IMR-90 (cell line): Measurements from ENCODE around the gene USP40. TPM values are rescaled to one million over a fixed set of nuclear protein-coding genes. Genes with fewer than 3 reads are reported as not detected.

ENCODE experiments used
- ATAC-seq: fragments of 200-7000 bp; cut with Tn5 transposase; 2 replicates; pipeline ENCODE4 v1.9.1; 2020; ENCODE audit warnings: low read depth, mild to moderate bottlenecking, moderate library complexity
- BruUV-seq: library from RNA; stranded (reverse); fragments of 400-500 nt; replicated peaks from 2 replicates; lab custom pipeline; 2021; lab: Mats Ljungman, UMichigan
- CTCF ChIA-PET: fragments of 300-600 bp; formaldehyde crosslinking; extraction: SDS; loops from one replicate; lab custom pipeline; 2021; ENCODE audit warnings: antibody characterized with exemption; lab: Yijun Ruan, JAX
- POLR2A ChIA-PET: fragments of 300-600 bp; sonication (Branson Sonifier 250); formaldehyde crosslinking; loops from one replicate; lab custom pipeline; 2022; ENCODE audit warnings: antibody characterized with exemption; ENCODE audit not compliant: unreplicated experiment; lab: Charles Lee
- DNase-seq: peaks from one replicate; pipeline ENCODE4 v3.0.0; 2013
- H2AFZ ChIP-seq: replicated peaks from 2 replicates; pipeline ENCODE3; 2013; ENCODE audit warnings: low read length, mild to moderate bottlenecking; ENCODE audit not compliant: poor library complexity
- H2AK5ac ChIP-seq: 2 replicates; pipeline ENCODE4 v1.6.1; 2013; ENCODE audit warnings: low read depth, low read length, inconsistent platforms
- H2AK9ac ChIP-seq: replicated peaks from 2 replicates; pipeline ENCODE3; 2013; ENCODE audit warnings: mild to moderate bottlenecking, low read depth, low read length, moderate library complexity; ENCODE audit not compliant: poor library complexity
- H2BK120ac ChIP-seq: 2 replicates; pipeline ENCODE4 v1.6.1; 2013; ENCODE audit warnings: low read depth, low read length, inconsistent platforms
- H2BK15ac ChIP-seq: 3 replicates; pipeline ENCODE4 v1.6.1; 2013; ENCODE audit warnings: low read depth, low read length, inconsistent platforms
- H2BK20ac ChIP-seq: 2 replicates; pipeline ENCODE4 v1.6.1; 2013; ENCODE audit warnings: low read depth, mild to moderate bottlenecking, inconsistent platforms, low read length, moderate library complexity
- H2BK5ac ChIP-seq: 2 replicates; pipeline ENCODE4 v1.6.1; 2013; ENCODE audit warnings: mild to moderate bottlenecking, low read depth, low read length, inconsistent platforms; ENCODE audit not compliant: poor library complexity, severe bottlenecking
- H3K14ac ChIP-seq: replicated peaks from 2 replicates; pipeline ENCODE4 v1.6.1; 2013; ENCODE audit warnings: low read depth, low read length, inconsistent platforms
- H3K18ac ChIP-seq: 2 replicates; pipeline ENCODE4 v1.6.1; 2013; ENCODE audit warnings: low read depth, low read length, control low read depth
- H3K23ac ChIP-seq: 2 replicates; pipeline ENCODE4 v1.6.1; 2013; ENCODE audit warnings: low read depth, low read length, inconsistent platforms
- H3K27ac ChIP-seq: 2 replicates; pipeline ENCODE4 v1.5.1; 2013; ENCODE audit warnings: mild to moderate bottlenecking, control low read depth, low read length; ENCODE audit not compliant: insufficient read depth
- H3K27me3 ChIP-seq: 2 replicates; pipeline ENCODE4 v1.6.1; 2013; ENCODE audit warnings: low read length; ENCODE audit not compliant: control insufficient read depth, insufficient read depth
- H3K36me3 ChIP-seq: 2 replicates; pipeline ENCODE4 v1.6.1; 2013; ENCODE audit warnings: low read length, mixed read lengths; ENCODE audit not compliant: control insufficient read depth, insufficient read depth
- H3K4ac ChIP-seq: 2 replicates; pipeline ENCODE4 v1.6.1; 2013; ENCODE audit warnings: low read depth, low read length, inconsistent platforms
- H3K4me1 ChIP-seq: 2 replicates; pipeline ENCODE4 v1.6.1; 2013; ENCODE audit warnings: low read length, mixed read lengths; ENCODE audit not compliant: control insufficient read depth, insufficient read depth
- H3K4me2 ChIP-seq: 2 replicates; pipeline ENCODE4 v1.6.1; 2013; ENCODE audit warnings: low read depth, mild to moderate bottlenecking, control low read depth, low read length, moderate library complexity
- H3K4me3 ChIP-seq: 2 replicates; pipeline ENCODE4 v1.5.1; 2013; ENCODE audit warnings: low read depth, mild to moderate bottlenecking, control low read depth, low read length, moderate library complexity; ENCODE audit not compliant: insufficient read depth
- H3K56ac ChIP-seq: 2 replicates; pipeline ENCODE4 v1.6.1; 2013; ENCODE audit warnings: low read length, inconsistent platforms; ENCODE audit not compliant: insufficient read depth; ENCODE audit errors: extremely low read depth
- H3K79me1 ChIP-seq, 2 experiments: 2 replicates each; pipeline ENCODE4 v1.6.1; 2013; ENCODE audit warnings: low read length in 2 of 2, inconsistent platforms in 1 of 2, low read depth in 1 of 2
- H3K9ac ChIP-seq: 2 replicates; pipeline ENCODE4 v1.6.1; 2013; ENCODE audit warnings: low read depth, low read length, control low read depth
- H3K9me1 ChIP-seq: 2 replicates; pipeline ENCODE4 v1.6.1; 2013; ENCODE audit warnings: low read length, inconsistent platforms; ENCODE audit not compliant: insufficient read depth
- H3K9me3 ChIP-seq: 2 replicates; pipeline ENCODE4 v1.6.1; 2013; ENCODE audit warnings: low read length; ENCODE audit not compliant: control insufficient read depth, insufficient read depth
- H4K20me1 ChIP-seq: 2 replicates; pipeline ENCODE4 v1.6.1; 2013; ENCODE audit warnings: low read length, inconsistent platforms; ENCODE audit not compliant: insufficient read depth
- H4K5ac ChIP-seq: 2 replicates; pipeline ENCODE4 v1.6.1; 2013; ENCODE audit warnings: mild to moderate bottlenecking, low read depth, low read length, control low read depth
- H4K8ac ChIP-seq, 2 experiments: 2 replicates each; pipeline ENCODE4 v1.6.1; 2013; ENCODE audit warnings: low read depth in 2 of 2, low read length in 2 of 2, control low read depth in 1 of 2, inconsistent platforms in 1 of 2
- H4K91ac ChIP-seq: 2 replicates; pipeline ENCODE4 v1.6.1; 2013; ENCODE audit warnings: low read depth, low read length, inconsistent platforms; ENCODE audit not compliant: insufficient read depth
- BHLHE40 ChIP-seq: fragments of 150-350 bp; IDR thresholded peaks from 2 replicates; pipeline ENCODE4 v1.6.1; 2016; ENCODE audit warnings: mild to moderate bottlenecking, low read depth, low read length
- CEBPB ChIP-seq: IDR thresholded peaks from 2 replicates; pipeline ENCODE4 v1.6.1; 2012; ENCODE audit warnings: low read depth, low read length, improper control_type of control experiment
- CHD1 ChIP-seq: IDR thresholded peaks from 2 replicates; pipeline ENCODE4 v1.6.1; 2012; ENCODE audit warnings: low read depth, low read length, improper control_type of control experiment
- CTCF ChIP-seq: conservative IDR thresholded peaks from 2 replicates; pipeline ENCODE4 v1.5.1; 2012; ENCODE audit warnings: mild to moderate bottlenecking, low read depth, low read length, improper control_type of control experiment
- FOS ChIP-seq: fragments of 150-350 bp; IDR thresholded peaks from 2 replicates; pipeline ENCODE4 v1.6.1; 2016; ENCODE audit warnings: low read depth, low read length
- MAFK ChIP-seq: IDR thresholded peaks from 2 replicates; pipeline ENCODE4 v1.6.1; 2012; ENCODE audit warnings: low read depth, low read length, improper control_type of control experiment
- MAZ ChIP-seq: IDR thresholded peaks from 2 replicates; pipeline ENCODE4 v1.6.1; 2012; ENCODE audit warnings: low read depth, mild to moderate bottlenecking, low read length, improper control_type of control experiment, moderate library complexity, borderline replicate concordance
- MXI1 ChIP-seq: IDR thresholded peaks from 2 replicates; pipeline ENCODE4 v1.6.1; 2012; ENCODE audit warnings: low read depth, mild to moderate bottlenecking, low read length, moderate library complexity, borderline replicate concordance
- NFE2L2 ChIP-seq: fragments of 150-350 bp; IDR thresholded peaks from 2 replicates; pipeline ENCODE4 v1.6.1; 2016; ENCODE audit warnings: low read depth, mild to moderate bottlenecking, low read length
- POLR2A ChIP-seq: IDR thresholded peaks from 2 replicates; pipeline ENCODE4 v1.6.1; 2012; ENCODE audit warnings: mild to moderate bottlenecking, low read depth, low read length
- RAD21 ChIP-seq: IDR thresholded peaks from 2 replicates; pipeline ENCODE4 v1.6.1; 2012; ENCODE audit warnings: low read length, improper control_type of control experiment
- RCOR1 ChIP-seq: IDR thresholded peaks from 2 replicates; pipeline ENCODE4 v1.6.1; 2012; ENCODE audit warnings: mild to moderate bottlenecking, low read length, improper control_type of control experiment; ENCODE audit not compliant: insufficient replicate concordance
- RFX5 ChIP-seq: IDR thresholded peaks from 2 replicates; pipeline ENCODE4 v1.8.0; 2012; ENCODE audit warnings: low read depth, mild to moderate bottlenecking, low read length, moderate library complexity
- SMC3 ChIP-seq: fragments of 150-350 bp; IDR thresholded peaks from 2 replicates; pipeline ENCODE4 v1.6.1; 2016; ENCODE audit warnings: low read depth, mild to moderate bottlenecking, antibody characterized with exemption, low read length, moderate library complexity
- WGBS, 2 experiments: methylation state at CpG; one replicate each; pipeline versions ENCODE4 v1.1.5 to v1.1.7; 2013; ENCODE audit warnings: missing lambda C conversion rate in 2 of 2; ENCODE audit not compliant: insufficient read length in 1 of 2; ENCODE audit errors: extremely low coverage in 2 of 2; 5-methylcytosine and 5-hydroxymethylcytosine counted together
- dilution Hi-C: fragments of 300-500 bp; cut with HindIII; formaldehyde crosslinking; loops from one replicate; pipeline ENCODE4 v1.14.3; 2018; ENCODE audit warnings: low sequenced_read_pairs; ENCODE audit not compliant: unreplicated experiment
- in situ Hi-C: fragments of 300-500 bp; cut with MboI; formaldehyde crosslinking; loops from 3 replicates; pipeline ENCODE4 v1.14.3; 2019; ENCODE audit warnings: low sequenced_read_pairs, inconsistent platforms, mixed read lengths
- intact Hi-C: fragments of 100-400 bp; cut with micrococcal nuclease; formaldehyde crosslinking; loops from 2 replicates; pipeline ENCODE4 v1.10.0; 2022
- polyA plus RNA-seq, 3 experiments: library from polyadenylated mRNA; depleted of rRNA; stranded (reverse); fragments of >200 nt; gene quantifications; 2 replicates each; pipeline ENCODE4 v1.2.3, GENCODE V29; 2012; ENCODE audit warnings: low replicate concordance in 1 of 3
- total RNA-seq: library from RNA; depleted of rRNA; stranded (reverse); fragments of >200 nt; gene quantifications from 2 replicates; pipeline ENCODE4 v1.2.3, GENCODE V29; 2012
- TF ChIP-seq, protein P1 (sequence below): fragments of 150-350 bp; IDR thresholded peaks from 2 replicates; pipeline ENCODE4 v1.6.1; 2016; ENCODE audit warnings: low read depth, mild to moderate bottlenecking, low read length, moderate library complexity, borderline replicate concordance
- TF ChIP-seq, protein P2 (sequence below): fragments of 150-350 bp; IDR thresholded peaks from 2 replicates; pipeline ENCODE4 v1.6.1; 2017; ENCODE audit warnings: mild to moderate bottlenecking, antibody characterized with exemption, low read length, low read depth

The USP40 gene
- total and polyA plus RNA-seq, 2 of the 4 experiments (the other 2 are of a cell fraction) = 30.1 to 30.8 TPM

DNA sequence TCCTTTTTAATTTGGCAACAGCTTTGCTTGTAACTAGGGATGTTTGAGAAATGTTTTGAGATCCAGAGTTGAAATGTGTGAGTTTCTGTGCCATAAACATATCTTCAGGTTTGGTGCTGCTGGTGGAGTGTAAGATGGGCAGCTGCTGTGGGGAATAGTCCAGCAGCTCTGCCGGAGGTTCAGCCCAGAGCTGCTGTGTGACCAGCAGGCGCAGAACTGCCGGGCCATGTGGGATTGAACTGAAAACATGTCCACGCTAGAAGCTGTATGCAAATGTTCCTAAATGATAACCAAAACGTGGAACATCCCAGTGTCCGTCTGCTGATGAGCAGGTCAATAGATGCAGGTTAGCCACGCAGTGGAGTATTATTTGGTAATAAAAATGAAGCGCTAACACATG lies 112.7 kb downstream of the USP40 start:
- no peak overlapping the region for H3K27ac ChIP-seq
- intact Hi-C loops (no loop called here), in situ Hi-C loops (loop anchor here (25.0 kb wide), 1 partner anchor 383 kb away; no protein-coding TSS in a partner anchor), dilution Hi-C loops (no loop called here)
- peaks cover 46% of the 10 kb centered on the region for H3K36me3 ChIP-seq
- H2BK20ac ChIP-seq = no peak overlapping the region
- no peak overlapping the region for H3K56ac ChIP-seq
- no peak overlapping the region for H2AK5ac ChIP-seq
- no peak overlapping the region for H3K4me3 ChIP-seq
- BruUV-seq = no TSS peak
- H3K14ac ChIP-seq = no peak overlapping the region
- H4K20me1 ChIP-seq = no peaks in the 10 kb centered on the region
- no peaks in the 10 kb centered on the region for H3K79me1 ChIP-seq
- no peak overlapping the region for H3K23ac ChIP-seq
- WGBS, 2 experiments = 97% methylated on average over 8 of the region's 8 CpGs; no CpG with 5 or more reads in 1 of the 2 experiments
- H2BK15ac ChIP-seq = no peak overlapping the region
- no peaks in the 10 kb centered on the region for H3K9me3 ChIP-seq
- DNase-seq = no peak
- ATAC-seq = no peak
- no peak overlapping the region for H3K4me2 ChIP-seq
- H4K91ac ChIP-seq = no peak overlapping the region
- CTCF ChIA-PET = interaction anchor here (0.7 to 0.8 kb wide), 2 partner anchors 49 to 132 kb away, joined by 3 to 4 read pairs; no protein-coding TSS in a partner anchor
- H3K4ac ChIP-seq = no peak overlapping the region
- no peak overlapping the region for H4K5ac ChIP-seq
- peaks cover 5% of the 10 kb centered on the region; the same call in 1 of the 2 replicates for H3K9me1 ChIP-seq
- no peak overlapping the region for H2BK120ac ChIP-seq
- H3K27me3 ChIP-seq = no peaks in the 10 kb centered on the region
- POLR2A ChIA-PET = no interaction called here
- H4K8ac ChIP-seq = no peak overlapping the region
- H3K18ac ChIP-seq = no peak overlapping the region
- no peak overlapping the region for H3K9ac ChIP-seq
- no peak overlapping the region for H2BK5ac ChIP-seq
- H3K4me1 ChIP-seq = no peaks in the 10 kb centered on the region
- H2AFZ ChIP-seq = no peak overlapping the region
- no peak overlapping the region for H2AK9ac ChIP-seq
- TF ChIP-seq CTCF = no peak
- no peak for TF ChIP-seq FOS
- TF ChIP-seq RCOR1 = no peak
- TF ChIP-seq MXI1 = no peak
- TF ChIP-seq RFX5 = no peak
- TF ChIP-seq CHD1 = no peak
- no peak for TF ChIP-seq SMC3
- TF ChIP-seq, protein P1, sequence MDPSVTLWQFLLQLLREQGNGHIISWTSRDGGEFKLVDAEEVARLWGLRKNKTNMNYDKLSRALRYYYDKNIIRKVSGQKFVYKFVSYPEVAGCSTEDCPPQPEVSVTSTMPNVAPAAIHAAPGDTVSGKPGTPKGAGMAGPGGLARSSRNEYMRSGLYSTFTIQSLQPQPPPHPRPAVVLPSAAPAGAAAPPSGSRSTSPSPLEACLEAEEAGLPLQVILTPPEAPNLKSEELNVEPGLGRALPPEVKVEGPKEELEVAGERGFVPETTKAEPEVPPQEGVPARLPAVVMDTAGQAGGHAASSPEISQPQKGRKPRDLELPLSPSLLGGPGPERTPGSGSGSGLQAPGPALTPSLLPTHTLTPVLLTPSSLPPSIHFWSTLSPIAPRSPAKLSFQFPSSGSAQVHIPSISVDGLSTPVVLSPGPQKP = no peak
- no peak for TF ChIP-seq NFE2L2
- no peak for TF ChIP-seq BHLHE40
- TF ChIP-seq CEBPB = no peak
- TF ChIP-seq, protein P2, sequence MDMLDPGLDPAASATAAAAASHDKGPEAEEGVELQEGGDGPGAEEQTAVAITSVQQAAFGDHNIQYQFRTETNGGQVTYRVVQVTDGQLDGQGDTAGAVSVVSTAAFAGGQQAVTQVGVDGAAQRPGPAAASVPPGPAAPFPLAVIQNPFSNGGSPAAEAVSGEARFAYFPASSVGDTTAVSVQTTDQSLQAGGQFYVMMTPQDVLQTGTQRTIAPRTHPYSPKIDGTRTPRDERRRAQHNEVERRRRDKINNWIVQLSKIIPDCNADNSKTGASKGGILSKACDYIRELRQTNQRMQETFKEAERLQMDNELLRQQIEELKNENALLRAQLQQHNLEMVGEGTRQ = no peak
- TF ChIP-seq POLR2A = no peak
- TF ChIP-seq RAD21 = no peak
- no peak for TF ChIP-seq MAZ
- no peak for TF ChIP-seq MAFK
